Measurements from ENCODE around the gene ATG9B.

DNA sequence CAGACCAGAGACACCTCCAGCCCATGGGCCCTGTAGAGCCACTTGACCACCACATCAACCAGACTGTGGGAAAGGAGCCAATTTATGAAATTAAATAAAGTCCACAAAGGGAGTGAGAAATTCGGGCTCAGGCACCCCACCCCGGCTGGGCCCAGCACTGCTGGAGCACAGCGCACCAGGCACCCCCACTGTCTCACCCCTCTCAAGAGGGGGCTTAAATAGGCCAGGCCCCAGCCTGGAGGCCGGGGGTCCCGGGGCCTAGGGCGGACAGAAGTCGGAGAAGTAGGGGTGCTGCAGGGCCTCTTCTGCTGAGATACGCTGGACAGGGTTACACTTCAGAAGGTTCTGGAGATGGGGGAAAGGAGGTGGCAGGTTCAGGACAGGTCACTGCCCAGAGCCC, 29.5 kb upstream of the ATG9B start:
- TF ChIP-seq, protein P1, sequence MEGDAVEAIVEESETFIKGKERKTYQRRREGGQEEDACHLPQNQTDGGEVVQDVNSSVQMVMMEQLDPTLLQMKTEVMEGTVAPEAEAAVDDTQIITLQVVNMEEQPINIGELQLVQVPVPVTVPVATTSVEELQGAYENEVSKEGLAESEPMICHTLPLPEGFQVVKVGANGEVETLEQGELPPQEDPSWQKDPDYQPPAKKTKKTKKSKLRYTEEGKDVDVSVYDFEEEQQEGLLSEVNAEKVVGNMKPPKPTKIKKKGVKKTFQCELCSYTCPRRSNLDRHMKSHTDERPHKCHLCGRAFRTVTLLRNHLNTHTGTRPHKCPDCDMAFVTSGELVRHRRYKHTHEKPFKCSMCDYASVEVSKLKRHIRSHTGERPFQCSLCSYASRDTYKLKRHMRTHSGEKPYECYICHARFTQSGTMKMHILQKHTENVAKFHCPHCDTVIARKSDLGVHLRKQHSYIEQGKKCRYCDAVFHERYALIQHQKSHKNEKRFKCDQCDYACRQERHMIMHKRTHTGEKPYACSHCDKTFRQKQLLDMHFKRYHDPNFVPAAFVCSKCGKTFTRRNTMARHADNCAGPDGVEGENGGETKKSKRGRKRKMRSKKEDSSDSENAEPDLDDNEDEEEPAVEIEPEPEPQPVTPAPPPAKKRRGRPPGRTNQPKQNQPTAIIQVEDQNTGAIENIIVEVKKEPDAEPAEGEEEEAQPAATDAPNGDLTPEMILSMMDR (IDR thresholded peaks at IDR 0.05 in 8 of 11, conservative IDR thresholded peaks at IDR 0.05 in 3 of 11), result no peak
- TF ChIP-seq POLR2A (IDR thresholded peaks at IDR 0.05), result no peak
